Panc1 (cell line): Measurements from ENCODE around the gene SLF1. TPM values are rescaled to one million over a fixed set of nuclear protein-coding genes. Genes with fewer than 3 reads are reported as not detected.

Source experiments
- ATAC-seq: fragments of 200-7000 bp; cut with Tn5 transposase; 2 replicates; pipeline ENCODE4 v1.9.1; 2020; ENCODE audit warnings: mild to moderate bottlenecking, moderate library complexity
- BruUV-seq: library from RNA; stranded (reverse); fragments of 400-500 nt; replicated peaks from 2 replicates; lab custom pipeline; 2021; lab: Mats Ljungman, UMichigan
- CTCF ChIA-PET: fragments of 300-600 bp; sonication (Branson Sonifier 250); formaldehyde crosslinking; loops from one replicate; lab custom pipeline; 2022; ENCODE audit warnings: antibody characterized with exemption; lab: Charles Lee
- POLR2A ChIA-PET: fragments of 300-600 bp; sonication (Branson Sonifier 250); formaldehyde crosslinking; loops from one replicate; lab custom pipeline; 2022; ENCODE audit warnings: antibody characterized with exemption; lab: Charles Lee
- DNase-seq: peaks from one replicate; pipeline ENCODE4 v3.0.0-alpha.2; 2010; ENCODE audit warnings: low read depth, low spot score
- H3K27ac ChIP-seq: 2 replicates; pipeline ENCODE4 v1.5.1; 2011; ENCODE audit warnings: mild to moderate bottlenecking, low read length, inconsistent platforms
- H3K27me3 ChIP-seq: fragments of 200-500 bp; sonication (Bioruptor generic); 2 replicates; pipeline ENCODE4 v1.6.0; 2014; ENCODE audit warnings: low read length, inconsistent platforms; ENCODE audit not compliant: control insufficient read depth, insufficient read depth
- H3K36me3 ChIP-seq: fragments of 200-500 bp; sonication (Bioruptor generic); 2 replicates; pipeline ENCODE4 v1.5.1; 2014; ENCODE audit warnings: inconsistent platforms, mild to moderate bottlenecking, low read length, moderate library complexity; ENCODE audit not compliant: control insufficient read depth, insufficient read depth
- H3K4me1 ChIP-seq: 2 replicates; pipeline ENCODE4 v1.5.1; 2011; ENCODE audit warnings: inconsistent platforms, mild to moderate bottlenecking, low read length, moderate library complexity; ENCODE audit not compliant: control insufficient read depth, insufficient read depth
- H3K4me3 ChIP-seq, 2 experiments: 2 replicates each; pipeline ENCODE4 v1.5.1; 2011 to 2012; ENCODE audit warnings: low read depth in 2 of 2, low read length in 2 of 2, mild to moderate bottlenecking in 2 of 2, inconsistent platforms in 1 of 2, moderate library complexity in 1 of 2
- H3K9me3 ChIP-seq: fragments of 200-500 bp; sonication (Bioruptor generic); 2 replicates; pipeline ENCODE4 v1.5.1; 2014; ENCODE audit warnings: low read depth, mild to moderate bottlenecking, inconsistent platforms, low read length, moderate library complexity; ENCODE audit not compliant: control insufficient read depth, insufficient read depth
- POLR2AphosphoS5 ChIP-seq: IDR thresholded peaks from 2 replicates; pipeline ENCODE4 v1.6.1; 2012; ENCODE audit warnings: mild to moderate bottlenecking, low read depth, low read length, moderate library complexity
- REST ChIP-seq, 2 experiments: IDR thresholded peaks; 2 replicates each; pipeline ENCODE4 v1.6.1; 2011 to 2012; ENCODE audit warnings: low read depth in 2 of 2, control low read depth in 1 of 2, low read length in 1 of 2, mild to moderate bottlenecking in 1 of 2, moderate library complexity in 1 of 2; ENCODE audit not compliant: insufficient read depth in 1 of 2
- SIN3A ChIP-seq: IDR thresholded peaks from 2 replicates; pipeline ENCODE4 v1.6.1; 2012; ENCODE audit warnings: low read depth, mild to moderate bottlenecking, low read length, moderate library complexity, borderline replicate concordance; ENCODE audit not compliant: insufficient read depth
- TCF7L2 ChIP-seq: IDR thresholded peaks from 2 replicates; pipeline ENCODE4 v1.6.1; 2011; ENCODE audit warnings: mild to moderate bottlenecking, low read depth, low read length, inconsistent platforms
- in situ Hi-C: cut with HindIII; loops from 2 replicates; pipeline ENCODE4 v1.10.0; 2016; ENCODE audit warnings: low sequenced_read_pairs, low pct_unique_long_range_greater_than_20kb
- intact Hi-C: fragments of 100-400 bp; cut with micrococcal nuclease; formaldehyde crosslinking; loops from one replicate; pipeline ENCODE4 v1.10.0; 2022; ENCODE audit not compliant: unreplicated experiment
- total RNA-seq: library from RNA; stranded (reverse); gene quantifications from one replicate; pipeline ENCODE4 v1.2.1, GENCODE V29; 2021; ENCODE audit not compliant: unreplicated experiment
- TF ChIP-seq, protein P1 (sequence below): fragments of 450-650 bp; IDR thresholded peaks from 2 replicates; pipeline ENCODE4 v1.5.1; 2017; ENCODE audit warnings: mild to moderate bottlenecking

Gene SLF1
- total RNA-seq, 1 experiment from 2014 or later = 9.7 TPM

GRCh38 chr5:94645053-94645452, 26.6 kb downstream of the SLF1 start:
- H3K27me3 ChIP-seq = no peaks in the 10 kb centered on the region
- no TSS peak for BruUV-seq
- peaks cover 5% of the 10 kb centered on the region for H3K9me3 ChIP-seq
- intact Hi-C loops = no loop called here
- H3K36me3 ChIP-seq = no peaks in the 10 kb centered on the region; the same call in 1 of the 2 replicates
- H3K4me3 ChIP-seq = no peak overlapping the region
- ChIA-PET POLR2A (no interaction called here), CTCF (no interaction called here)
- no peak for TF ChIP-seq SIN3A
- TF ChIP-seq, protein P1, sequence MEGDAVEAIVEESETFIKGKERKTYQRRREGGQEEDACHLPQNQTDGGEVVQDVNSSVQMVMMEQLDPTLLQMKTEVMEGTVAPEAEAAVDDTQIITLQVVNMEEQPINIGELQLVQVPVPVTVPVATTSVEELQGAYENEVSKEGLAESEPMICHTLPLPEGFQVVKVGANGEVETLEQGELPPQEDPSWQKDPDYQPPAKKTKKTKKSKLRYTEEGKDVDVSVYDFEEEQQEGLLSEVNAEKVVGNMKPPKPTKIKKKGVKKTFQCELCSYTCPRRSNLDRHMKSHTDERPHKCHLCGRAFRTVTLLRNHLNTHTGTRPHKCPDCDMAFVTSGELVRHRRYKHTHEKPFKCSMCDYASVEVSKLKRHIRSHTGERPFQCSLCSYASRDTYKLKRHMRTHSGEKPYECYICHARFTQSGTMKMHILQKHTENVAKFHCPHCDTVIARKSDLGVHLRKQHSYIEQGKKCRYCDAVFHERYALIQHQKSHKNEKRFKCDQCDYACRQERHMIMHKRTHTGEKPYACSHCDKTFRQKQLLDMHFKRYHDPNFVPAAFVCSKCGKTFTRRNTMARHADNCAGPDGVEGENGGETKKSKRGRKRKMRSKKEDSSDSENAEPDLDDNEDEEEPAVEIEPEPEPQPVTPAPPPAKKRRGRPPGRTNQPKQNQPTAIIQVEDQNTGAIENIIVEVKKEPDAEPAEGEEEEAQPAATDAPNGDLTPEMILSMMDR = no peak
- no peak for TF ChIP-seq REST (IDR thresholded peaks at IDR 0.05; ENCODE audit: insufficient read depth in 1 of 2, low read depth in 2 of 2, low read length in 1 of 2)
- TF ChIP-seq TCF7L2 = no peak
- no peak for TF ChIP-seq POLR2AphosphoS5
- no peak for DNase-seq
- H3K4me1 ChIP-seq = no peaks in the 10 kb centered on the region
- ATAC-seq = no peak
- in situ Hi-C loops = no loop called here
- H3K27ac ChIP-seq = no peak overlapping the region

GRCh38 chr5:94646758-94647157, 28.3 kb downstream of the SLF1 start:
- Histone ChIP-seq H3K4me3 (no peak overlapping the region), H3K36me3 (no peaks in the 10 kb centered on the region; the same call in 1 of the 2 replicates), H3K27me3 (no peaks in the 10 kb centered on the region), H3K4me1 (no peaks in the 10 kb centered on the region), H3K27ac (no peak overlapping the region), H3K9me3 (no peaks in the 10 kb centered on the region)
- no peak for ATAC-seq
- ChIA-PET CTCF (no interaction called here), POLR2A (no interaction called here)
- in situ Hi-C loops (no loop called here), intact Hi-C loops (no loop called here)
- no TSS peak for BruUV-seq
- no peak for DNase-seq
- TF ChIP-seq SIN3A = no peak
- TF ChIP-seq POLR2AphosphoS5 = no peak
- TF ChIP-seq, protein P1 = no peak
- TF ChIP-seq REST (IDR thresholded peaks at IDR 0.05; ENCODE audit: insufficient read depth in 1 of 2, low read depth in 2 of 2, low read length in 1 of 2) = no peak
- no peak for TF ChIP-seq TCF7L2
